K562 (cell line): ENCODE data around the gene SLC6A6. TPM values are rescaled to one million over a fixed set of nuclear protein-coding genes. Genes with fewer than 3 reads are reported as not detected.

Experiments
- BACH1 ChIP-seq: fragments of 200-800 bp; sonication (Bioruptor generic); IDR thresholded peaks from 2 replicates; pipeline ENCODE4 v1.6.1; 2016; ENCODE audit warnings: missing genetic modification characterization, missing compliant biosample characterization
- BCLAF1 ChIP-seq, 2 experiments: fragments of 450-650 bp in 1 of 2; IDR thresholded peaks; 2 replicates each; pipeline ENCODE4 v1.6.1; 2011 to 2017; ENCODE audit warnings: low read depth in 2 of 2, antibody characterized with exemption in 1 of 2, borderline replicate concordance in 1 of 2, low read length in 1 of 2, mild to moderate bottlenecking in 1 of 2, mixed read lengths in 1 of 2; ENCODE audit not compliant: control insufficient read depth in 1 of 2
- CBFA2T2 ChIP-seq: fragments of 450-650 bp; conservative IDR thresholded peaks from 2 replicates; pipeline ENCODE4 v1.6.1; 2017; ENCODE audit warnings: mild to moderate bottlenecking
- CREM ChIP-seq: IDR thresholded peaks from 2 replicates; pipeline ENCODE4 v1.6.1; 2014; ENCODE audit warnings: antibody characterized with exemption, low read depth
- EGR1 ChIP-seq: fragments of 450-650 bp; conservative IDR thresholded peaks from 2 replicates; pipeline ENCODE4 v1.6.1; 2017; ENCODE audit warnings: mild to moderate bottlenecking
- HNRNPH1 ChIP-seq: fragments of 200-400 bp; formaldehyde crosslinking; optimal IDR thresholded peaks from 2 replicates; pipeline ENCODE3; 2017; ENCODE audit warnings: low read depth, mild to moderate bottlenecking, low read length, moderate library complexity
- IRF9 ChIP-seq: fragments of 450-650 bp; IDR thresholded peaks from 2 replicates; pipeline ENCODE4 v1.6.1; 2016; ENCODE audit warnings: missing biosample characterization, missing genetic modification characterization
- KAT8 ChIP-seq: fragments of 450-650 bp; IDR thresholded peaks from 2 replicates; pipeline ENCODE4 v1.6.1; 2016; ENCODE audit warnings: low read depth, mild to moderate bottlenecking
- MLX ChIP-seq, 2 experiments: fragments of 450-650 bp in 1 of 2; sonication (generic) in 1 of 2; formaldehyde crosslinking; conservative IDR thresholded peaks; 2 replicates each; pipeline versions ENCODE4 v1.4.0 to v1.8.1; 2020 to 2022; ENCODE audit warnings: mild to moderate bottlenecking in 1 of 2, missing genetic modification reagents in 1 of 2
- MNT ChIP-seq, 2 experiments: fragments of 450-650 bp; conservative IDR thresholded peaks; 2 replicates each; pipeline ENCODE4 v1.6.1; 2017; ENCODE audit warnings: mild to moderate bottlenecking in 2 of 2, moderate library complexity in 2 of 2
- RFX1 ChIP-seq: fragments of 450-650 bp; IDR thresholded peaks from 2 replicates; pipeline ENCODE4 v1.6.1; 2016; ENCODE audit warnings: mild to moderate bottlenecking, moderate library complexity
- SMAD1 ChIP-seq: fragments of 150-350 bp; IDR thresholded peaks from 2 replicates; pipeline ENCODE4 v1.6.1; 2014; ENCODE audit warnings: low read length, low read depth; ENCODE audit not compliant: partially characterized antibody
- TSHZ1 ChIP-seq: fragments of 250-450 bp; sonication (Bioruptor Pico); IDR thresholded peaks from 2 replicates; pipeline ENCODE4 v1.4.0; 2020; ENCODE audit warnings: mild to moderate bottlenecking, moderate library complexity
- XRCC5 ChIP-seq: fragments of 200-400 bp; formaldehyde crosslinking; IDR thresholded peaks from 2 replicates; pipeline ENCODE4 v1.6.1; 2017; ENCODE audit warnings: low read depth, mild to moderate bottlenecking, low read length
- ZNF23 ChIP-seq: fragments of 250-450 bp; sonication (Bioruptor Pico); IDR thresholded peaks from 2 replicates; pipeline ENCODE4 v1.4.0; 2020; ENCODE audit warnings: mild to moderate bottlenecking
- ZNF354B ChIP-seq: fragments of 250-450 bp; sonication (Bioruptor Pico); IDR thresholded peaks from 2 replicates; pipeline ENCODE4 v1.4.0; 2020
- polyA plus RNA-seq, 8 experiments: library from polyadenylated mRNA; depleted of rRNA in 4 of 8; stranded (reverse) in 5 of 8; unstranded in 3 of 8; fragments of >200 nt; fragmentation: Nextera tagmentation in 2 of 8; fragmentation: Illumina TruSeq in 1 of 8; extraction: Ambion mirVana in 2 of 8; extraction: Trizol in 1 of 8; gene quantifications; 2 replicates each; pipeline versions ENCODE4 v1.2.1 to v1.2.3, GENCODE V29; 2011 to 2014; ENCODE audit warnings: inconsistent platforms in 1 of 8, missing spikeins in 1 of 8
- total RNA-seq, 7 experiments: library from RNA; depleted of rRNA in 6 of 7; stranded (reverse); fragments of >200 nt in 6 of 7; fragmentation: Illumina TruSeq in 2 of 7; extraction: Trizol in 2 of 7; gene quantifications; 2 replicates each; pipeline versions ENCODE4 v1.2.1 to v1.2.3, GENCODE V29; 2011 to 2021; ENCODE audit warnings: low replicate concordance in 1 of 7

SLC6A6 gene
- total and polyA plus RNA-seq, 9 of the 15 experiments (the other 6 are each of a cell fraction or from before 2014, with no cell fraction given) = 12.3 to 203 (median 93.2) TPM

- peak in 1 of 2 experiments; percentile 79; a peak in 3 of 4 replicates for TF ChIP-seq MNT (conservative IDR thresholded peaks at IDR 0.05)
- no peak for TF ChIP-seq ZNF354B
- TF ChIP-seq BCLAF1 (IDR thresholded peaks at IDR 0.05; ENCODE audit: borderline replicate concordance in 1 of 2, control insufficient read depth in 1 of 2, low read depth in 2 of 2, low read length in 1 of 2) = no peak
- TF ChIP-seq CREM = peak; percentile 53
- TF ChIP-seq HNRNPH1 = no peak
- 0 out of 2 replicates have a peak, but pooled peaks have one; percentile 21 for TF ChIP-seq ZNF23
- TF ChIP-seq IRF9 (tag) = no peak
- no peak for TF ChIP-seq EGR1
- TF ChIP-seq CBFA2T2 = 0 out of 2 replicates have a peak, but pooled peaks have one; percentile 5
- no peak for TF ChIP-seq KAT8
- TF ChIP-seq MLX (CRISPR knock-in tag; conservative IDR thresholded peaks at IDR 0.05) = no peak
- peak; percentile 53 for TF ChIP-seq SMAD1
- no peak for TF ChIP-seq RFX1
- no peak for TF ChIP-seq XRCC5
- 0 out of 2 replicates have a peak, but pooled peaks have one; percentile 72 for TF ChIP-seq BACH1
- no peak for TF ChIP-seq TSHZ1 (CRISPR knock-in tag)
These were observed 30.6 kb upstream of the SLC6A6 start (continued) for GRCh38 chr3:14371573-14372474.
